GM19351 (cell line): ENCODE measurements around the gene PRUNE2.
"Not testable (repeated sequence)": the region's sequence is repeated elsewhere in the genome, so short reads cannot be mapped to it uniquely, and the experiment has no call there.

Experiments used
- ATAC-seq: cut with Tn5 transposase; IDR thresholded peaks from one replicate; pipeline ENCODE4 v1.9.1; 2021; ENCODE audit warnings: mild to moderate bottlenecking, moderate library complexity; ENCODE audit not compliant: unreplicated experiment

The PRUNE2 gene

GRCh38 chr9:76610011-76610352, 295.9 kb downstream of the PRUNE2 start:
- ATAC-seq: no peak

DNA sequence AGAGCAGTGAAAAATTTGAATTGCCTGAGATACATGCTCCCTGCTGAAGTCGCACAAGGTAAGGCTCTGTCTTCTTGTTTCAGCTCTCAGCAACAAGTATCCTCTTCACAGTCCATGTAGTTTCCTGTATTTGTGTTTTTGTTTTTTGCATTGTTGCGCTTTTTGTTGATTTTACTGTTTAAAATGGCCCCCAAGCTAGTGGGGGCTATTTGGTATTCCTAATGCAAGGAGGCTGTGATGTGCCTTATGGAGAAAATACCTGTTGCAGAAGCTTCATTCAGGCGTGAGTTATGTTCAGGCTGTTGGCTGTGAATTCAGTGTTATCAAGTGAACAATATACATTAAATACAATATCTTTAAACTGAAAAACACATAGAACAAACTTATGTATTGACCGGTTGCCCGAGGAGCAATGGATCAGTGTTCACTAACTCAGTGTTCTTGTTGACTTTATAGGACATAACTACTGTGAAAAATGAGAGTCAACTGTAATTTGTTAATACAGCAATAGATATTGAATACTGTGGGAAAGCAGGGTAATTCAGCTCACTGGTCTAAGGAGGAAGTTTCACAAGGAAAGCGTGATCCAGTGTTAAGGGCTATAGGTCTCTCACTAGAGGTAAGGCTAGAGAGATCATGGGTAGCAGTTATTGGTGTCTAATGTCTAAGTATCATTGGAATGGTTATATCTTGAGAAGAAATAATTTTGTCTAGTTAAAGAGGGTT, 296.5 kb downstream of the PRUNE2 start:
- no peak for ATAC-seq

DNA sequence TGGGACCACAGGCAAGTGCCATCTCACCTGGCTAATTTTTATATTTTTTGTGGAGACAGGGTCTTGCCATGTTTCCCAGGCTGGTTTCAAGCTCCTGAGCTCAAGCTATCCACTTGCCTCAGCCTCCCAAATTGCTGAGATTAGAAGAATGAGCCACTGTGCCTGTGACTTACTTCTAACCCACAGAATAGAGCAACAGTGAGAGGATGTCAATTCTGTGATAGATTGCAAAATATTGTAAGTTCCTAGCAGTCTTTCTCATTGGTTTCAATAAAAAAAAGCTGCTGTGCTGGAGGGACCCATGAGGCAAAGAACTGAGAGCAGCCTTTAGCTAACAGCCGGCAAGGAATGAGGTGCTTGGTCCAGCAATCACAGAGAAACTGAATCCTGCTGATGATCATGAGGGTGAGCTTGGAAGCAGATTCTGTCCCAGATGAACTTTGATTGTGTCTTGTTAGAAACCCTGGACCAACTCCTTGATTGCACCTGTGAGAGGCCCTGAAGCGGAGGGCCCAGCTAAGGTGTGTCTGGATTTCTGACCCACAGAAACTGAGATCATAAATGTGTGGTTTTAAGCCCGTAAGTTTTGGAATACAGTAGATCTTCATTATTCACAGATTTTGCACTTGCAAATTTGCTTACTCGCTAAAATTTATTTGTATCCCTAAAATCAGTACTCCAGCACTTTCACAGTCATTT, 297.2 kb downstream of the PRUNE2 start:
- no peak for ATAC-seq

DNA sequence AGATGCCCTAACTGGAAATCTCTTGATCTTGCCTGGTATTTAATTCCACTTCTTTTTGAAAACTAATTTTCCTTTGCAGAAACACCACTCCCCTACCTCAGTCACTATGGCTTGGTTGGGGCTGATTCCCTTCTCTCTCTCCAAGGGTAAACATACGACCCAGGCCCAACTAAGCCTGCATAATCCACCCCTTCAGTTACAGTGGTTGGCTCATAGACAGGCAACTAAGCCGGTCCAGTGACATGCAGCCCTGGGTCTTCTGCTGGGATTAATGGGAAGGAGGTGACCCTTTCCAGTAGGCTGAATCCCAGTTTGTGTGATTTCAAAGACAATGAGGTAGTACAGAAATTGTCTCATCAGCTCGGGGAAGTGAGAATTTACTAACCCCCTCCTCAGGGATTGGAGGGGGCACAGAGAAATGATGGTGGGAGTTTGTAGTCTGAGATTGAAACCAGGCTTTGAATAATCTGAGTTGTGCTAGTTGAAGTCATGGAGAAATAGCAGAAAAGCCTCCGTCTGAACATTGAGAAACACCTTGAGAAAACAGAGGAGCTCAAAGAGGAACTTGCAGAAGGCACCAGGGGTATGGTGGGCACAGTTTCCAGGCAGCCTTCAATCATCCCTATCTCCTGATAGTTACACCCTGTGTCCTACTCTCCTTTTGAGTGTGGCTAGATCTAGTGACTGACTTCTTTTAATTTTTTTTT, 298.0 kb downstream of the PRUNE2 start:
- ATAC-seq: no peak

- ATAC-seq: peak; percentile 99
Observed at GRCh38 chr9:76605321-76605900, 300.5 kb downstream of the PRUNE2 start.

DNA sequence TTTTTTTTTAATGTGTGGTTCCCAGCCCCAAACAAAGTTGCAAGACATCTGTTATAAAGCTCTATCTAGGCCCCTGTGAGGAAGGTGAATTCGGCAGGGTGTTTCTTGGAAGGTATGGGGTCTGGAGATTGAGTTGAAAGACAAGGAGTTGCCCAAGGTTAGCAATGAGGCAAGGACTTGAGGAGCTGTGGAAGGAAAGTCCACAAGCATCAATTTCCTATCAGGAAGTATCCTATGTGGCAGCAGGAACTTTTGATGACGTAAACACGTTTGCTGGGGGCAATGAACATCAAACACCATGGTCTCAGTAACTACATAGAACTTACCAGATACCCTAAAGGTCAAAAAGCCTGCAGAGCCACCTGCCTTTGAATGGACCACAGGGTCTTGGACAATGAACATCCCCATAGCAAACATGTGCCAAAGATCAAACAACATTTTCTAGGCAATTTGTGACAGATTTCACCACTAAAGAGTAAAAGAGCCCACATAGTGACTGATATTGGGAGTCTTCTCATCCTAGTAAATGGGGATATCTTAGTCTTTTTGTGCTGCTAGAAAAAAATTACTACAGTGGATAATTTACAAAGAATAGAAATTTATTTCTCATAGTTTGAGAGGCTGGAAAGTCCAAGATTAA, 301.9 kb downstream of the PRUNE2 start:
- ATAC-seq: no peak

GRCh38 chr9:76603448-76603895, 302.4 kb downstream of the PRUNE2 start:
- no peak for ATAC-seq

DNA sequence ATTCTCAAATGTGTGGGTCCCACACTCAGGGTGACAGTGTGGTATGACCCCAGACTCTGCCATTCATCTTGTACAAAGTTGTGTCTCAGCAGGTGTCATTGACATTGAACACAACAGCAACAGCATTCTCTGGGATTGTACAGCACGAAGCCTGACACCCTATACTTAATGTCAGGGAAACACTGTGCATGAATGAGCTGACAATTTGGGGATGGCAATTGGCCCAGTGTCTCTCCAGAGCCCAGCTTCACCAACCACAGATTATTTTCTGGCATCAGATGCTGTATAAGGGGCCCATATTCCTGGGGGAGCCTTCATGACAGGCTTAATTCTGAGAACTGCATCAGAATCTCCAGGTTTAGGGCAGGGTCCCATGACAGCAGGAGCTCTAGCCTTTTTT, 303.7 kb downstream of the PRUNE2 start:
- no peak for ATAC-seq

GRCh38 chr9:76600007-76600615, 305.8 kb downstream of the PRUNE2 start:
- no peak for ATAC-seq

- no peak for ATAC-seq
Observed at GRCh38 chr9:76598981-76599380, 306.9 kb downstream of the PRUNE2 start.

- no peak for ATAC-seq
Observed at GRCh38 chr9:76595645-76596044, 310.3 kb downstream of the PRUNE2 start.

DNA sequence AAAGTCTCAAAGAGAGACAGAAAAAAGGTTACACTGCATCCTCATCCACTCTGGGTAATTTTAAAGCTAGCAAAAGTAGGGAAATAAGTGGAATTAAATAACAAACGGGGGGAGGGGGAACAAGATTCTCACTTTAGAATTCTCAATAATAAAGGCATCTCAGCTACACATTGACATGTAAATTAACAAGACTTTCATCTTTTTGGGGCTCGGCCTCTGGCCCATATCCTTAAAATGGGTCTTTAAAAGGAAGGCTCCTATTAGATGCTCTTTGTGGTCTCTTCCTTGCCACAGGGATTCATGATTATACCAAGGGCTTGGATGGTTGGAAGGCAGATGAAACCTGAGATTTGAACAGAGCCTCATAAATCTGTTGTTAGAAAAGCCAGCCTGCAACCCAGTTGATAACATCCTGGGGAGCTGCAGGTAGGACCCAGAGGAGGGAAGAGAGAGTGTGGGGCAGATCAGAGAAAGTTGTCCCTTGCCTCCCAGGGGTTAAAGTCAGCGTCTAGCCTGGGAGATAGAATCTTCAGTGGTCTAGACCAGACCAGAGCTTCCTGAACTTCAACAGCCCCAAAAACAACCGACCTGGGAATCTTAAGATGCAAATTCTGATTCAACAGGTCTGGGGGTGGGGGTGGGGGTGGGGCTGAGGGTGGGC, 311.0 kb downstream of the PRUNE2 start:
- no peak for ATAC-seq

DNA sequence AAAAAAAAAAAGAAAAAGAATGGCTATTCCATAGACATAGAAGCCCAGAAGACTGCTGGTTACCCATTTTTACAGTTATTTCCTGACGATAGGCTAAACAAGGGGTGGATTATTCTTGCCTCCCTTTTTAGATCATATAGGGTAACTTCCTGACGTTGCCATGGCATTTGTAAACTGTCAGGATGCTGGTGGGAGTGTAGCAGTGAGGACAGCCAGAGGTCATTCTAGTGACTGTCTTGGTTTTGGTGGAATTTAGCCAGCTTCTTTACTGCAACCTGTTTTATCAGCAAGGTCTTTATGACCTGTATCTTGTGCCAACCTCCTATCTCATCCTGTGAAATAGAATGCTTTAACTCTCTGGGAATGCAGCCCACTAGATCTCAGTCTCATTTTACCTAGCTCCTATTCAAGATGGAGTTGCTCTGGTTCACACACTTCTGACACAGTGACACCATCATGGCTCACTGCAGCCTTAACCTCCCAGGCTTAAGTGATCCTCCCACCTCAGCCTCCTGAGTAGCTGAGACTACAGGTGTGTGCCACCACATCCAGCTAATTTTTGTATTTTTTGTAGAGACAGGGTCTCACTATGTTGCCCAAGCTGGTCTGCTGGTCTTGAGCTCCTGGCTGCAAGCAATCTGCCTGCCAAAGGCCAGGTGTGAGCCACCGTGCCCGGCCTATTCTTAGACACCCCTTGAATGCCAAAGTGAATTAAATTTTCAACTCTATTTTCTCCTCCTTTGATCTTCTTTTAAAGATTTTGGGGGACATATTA, 311.8 kb downstream of the PRUNE2 start:
- not testable (repeated sequence) for ATAC-seq

DNA sequence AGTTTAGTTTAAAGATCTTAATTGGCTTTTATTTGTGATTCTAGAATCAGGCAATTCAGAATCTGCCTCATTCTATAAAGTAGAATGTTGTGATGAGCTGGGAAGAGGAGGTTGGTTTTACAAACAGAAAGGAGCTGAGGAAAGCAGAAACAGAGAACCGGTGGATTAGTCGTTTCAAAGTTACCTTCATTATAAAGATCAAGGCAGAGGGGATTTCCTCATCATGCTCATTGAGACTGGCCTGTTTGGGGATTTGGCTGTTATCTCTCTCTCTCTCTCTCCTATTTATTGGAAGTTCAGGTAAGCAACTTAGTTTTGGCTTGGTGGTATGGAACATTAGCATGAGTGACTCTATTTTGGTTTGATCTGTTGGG, 313.0 kb downstream of the PRUNE2 start:
- no peak for ATAC-seq

DNA sequence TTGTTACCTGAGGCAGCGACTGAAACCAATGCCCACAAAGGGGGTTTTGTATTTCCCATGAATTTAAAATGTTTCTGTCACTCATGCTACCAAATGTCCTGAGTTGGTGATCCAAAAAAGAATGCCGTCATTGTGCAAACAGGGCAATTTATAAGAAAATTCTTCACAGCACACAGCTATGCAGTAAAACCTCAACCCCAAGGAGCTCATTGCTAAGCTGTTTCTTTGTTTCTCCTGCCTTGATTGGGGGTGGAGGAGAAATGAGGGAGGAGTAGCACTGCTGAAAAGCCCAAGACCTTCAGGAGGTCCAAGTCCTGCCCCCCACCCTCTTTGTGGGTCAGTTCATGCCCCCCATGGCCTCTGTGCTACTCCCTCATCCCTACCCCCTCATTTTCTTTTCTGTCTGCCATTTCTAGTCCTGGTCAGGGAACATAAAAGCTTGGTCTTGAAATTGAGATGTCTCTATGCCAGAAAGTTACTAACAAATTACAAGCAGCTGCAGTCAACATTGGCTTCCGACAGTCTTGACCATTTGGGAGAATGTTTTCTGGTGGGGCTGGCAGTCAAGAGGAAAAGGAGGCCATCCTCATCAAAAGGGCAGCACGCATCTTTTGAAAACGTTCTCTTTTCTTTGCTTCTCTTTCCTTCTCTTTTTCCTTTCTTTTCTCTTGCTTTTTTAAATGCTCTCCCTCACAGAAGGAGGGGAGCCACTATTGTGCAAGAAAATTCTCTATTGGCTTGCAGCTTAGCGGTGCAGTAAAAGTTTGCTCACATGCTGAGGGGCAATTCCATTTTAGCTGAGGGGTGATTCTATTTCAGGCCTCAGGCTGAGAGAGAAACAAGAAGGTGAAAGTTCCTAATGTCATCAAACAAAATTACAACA, 313.6 kb downstream of the PRUNE2 start:
- no peak for ATAC-seq

GRCh38 chr9:76591256-76591950, 314.5 kb downstream of the PRUNE2 start:
- no peak for ATAC-seq

GRCh38 chr9:76588316-76588715, 317.6 kb downstream of the PRUNE2 start:
- ATAC-seq: no peak
